Endothelial cell of umbilical vein (primary cell): Measurements from ENCODE around the gene PCNA. TPM values are rescaled to one million over a fixed set of nuclear protein-coding genes. Genes with fewer than 3 reads are reported as not detected.
"Not testable (repeated sequence)": the region's sequence is repeated elsewhere in the genome, so short reads cannot be mapped to it uniquely, and the experiment has no call there.

ENCODE experiments used
- BruUV-seq: library from RNA; stranded (reverse); fragments of 400-500 nt; replicated peaks from 2 replicates; lab custom pipeline; 2021; lab: Mats Ljungman, UMichigan
- CTCF ChIA-PET: fragments of 300-600, 350-600 bp; sonication (Branson Sonifier 250); formaldehyde crosslinking; loops from one replicate; lab custom pipeline; 2021; ENCODE audit warnings: antibody characterized with exemption, inconsistent platforms; lab: Charles Lee
- POLR2A ChIA-PET: fragments of 300-600, 350-600 bp; sonication (Branson Sonifier 250); formaldehyde crosslinking; loops from one replicate; lab custom pipeline; 2021; ENCODE audit warnings: antibody characterized with exemption, inconsistent platforms; lab: Charles Lee
- DNase-seq: peaks from one replicate; pipeline ENCODE4 v3.0.0-alpha.2; 2011; ENCODE audit warnings: low read depth, low spot score
- FAIRE-seq: peaks from 2 replicates; lab custom pipeline; 2011; peaks lifted over from hg19 to GRCh38; lab: Jason Lieb, UNC
- H2AFZ ChIP-seq: 2 replicates; pipeline ENCODE4 v1.6.0; 2012; ENCODE audit warnings: low read depth, low read length, control low read depth, inconsistent platforms
- H3K27ac ChIP-seq: 2 replicates; pipeline ENCODE4 v1.5.1; 2011; ENCODE audit warnings: low read depth, mild to moderate bottlenecking, control low read depth, low read length, moderate library complexity; ENCODE audit not compliant: insufficient read depth
- H3K27me3 ChIP-seq, 2 experiments: 2 replicates each; pipeline versions ENCODE4 v1.6.0 to v1.6.1; 2011; ENCODE audit warnings: low read length in 2 of 2, mixed read lengths in 1 of 2; ENCODE audit not compliant: control insufficient read depth in 2 of 2, insufficient read depth in 2 of 2
- H3K36me3 ChIP-seq, 2 experiments: 2 replicates in 1 of 2; 3 replicates in 1 of 2; pipeline ENCODE4 v1.5.1; 2011; ENCODE audit warnings: low read length in 2 of 2, mild to moderate bottlenecking in 1 of 2, moderate library complexity in 1 of 2; ENCODE audit not compliant: control insufficient read depth in 2 of 2, insufficient read depth in 2 of 2; ENCODE audit errors: extremely low read depth in 1 of 2
- H3K4me1 ChIP-seq: 3 replicates; pipeline ENCODE4 v1.5.1; 2011; ENCODE audit warnings: mild to moderate bottlenecking, low read length; ENCODE audit not compliant: control insufficient read depth, insufficient read depth; ENCODE audit errors: extremely low read depth
- H3K4me2 ChIP-seq: 2 replicates; pipeline ENCODE4 v1.6.1; 2011; ENCODE audit warnings: low read length, control low read depth, mixed read lengths; ENCODE audit not compliant: insufficient read depth
- H3K4me3 ChIP-seq, 3 experiments: fragments of 200-600 bp in 1 of 3; sonication (generic), shearing (Covaris generic) in 1 of 3; replicated peaks in 1 of 3; 2 replicates each; pipeline ENCODE4 v1.5.1; 2011 to 2016; ENCODE audit warnings: control low read depth in 3 of 3, low read length in 3 of 3, mild to moderate bottlenecking in 2 of 3, inconsistent platforms in 1 of 3, low read depth in 1 of 3, moderate library complexity in 1 of 3; ENCODE audit not compliant: insufficient read depth in 1 of 3
- H3K79me2 ChIP-seq: 2 replicates; pipeline ENCODE4 v1.6.0; 2012; ENCODE audit warnings: low read length, inconsistent platforms; ENCODE audit not compliant: control insufficient read depth, insufficient read depth
- H3K9ac ChIP-seq: replicated peaks from 2 replicates; pipeline ENCODE3; 2011; ENCODE audit warnings: low read length, control low read depth; ENCODE audit not compliant: insufficient read depth; ENCODE audit errors: extremely low read depth
- H3K9me1 ChIP-seq: replicated peaks from 3 replicates; pipeline ENCODE4 v1.6.0; 2011; ENCODE audit warnings: mild to moderate bottlenecking, low read length; ENCODE audit not compliant: control insufficient read depth, insufficient read depth; ENCODE audit errors: extremely low read depth
- H3K9me3 ChIP-seq: replicated peaks from 2 replicates; pipeline ENCODE4 v1.5.1; 2012; ENCODE audit warnings: low read length, inconsistent platforms; ENCODE audit not compliant: control insufficient read depth, insufficient read depth
- H4K20me1 ChIP-seq: replicated peaks from 2 replicates; pipeline ENCODE3; 2011; ENCODE audit warnings: mild to moderate bottlenecking, low read length; ENCODE audit not compliant: control insufficient read depth, insufficient read depth; ENCODE audit errors: extremely low read depth
- EZH2 ChIP-seq: IDR thresholded peaks from 2 replicates; pipeline ENCODE4 v1.6.1; 2012; ENCODE audit warnings: borderline replicate concordance, low read depth, mild to moderate bottlenecking, moderate library complexity, low read length, inconsistent platforms; ENCODE audit not compliant: severe bottlenecking
- FOS ChIP-seq: IDR thresholded peaks from 2 replicates; pipeline ENCODE4 v1.6.1; 2011; ENCODE audit warnings: mild to moderate bottlenecking, low read length, moderate library complexity, borderline replicate concordance; ENCODE audit not compliant: insufficient read depth
- GATA2 ChIP-seq: IDR thresholded peaks from 2 replicates; pipeline ENCODE4 v1.7.0; 2011; ENCODE audit warnings: low read depth, mild to moderate bottlenecking, moderate library complexity, mixed read lengths, low read length; ENCODE audit not compliant: insufficient read length, insufficient read depth
- JUN ChIP-seq: IDR thresholded peaks from 2 replicates; pipeline ENCODE4 v1.6.1; 2011; ENCODE audit warnings: borderline replicate concordance, low read depth; ENCODE audit not compliant: insufficient read length, insufficient read depth
- MYC ChIP-seq: IDR thresholded peaks from one replicate; pipeline ENCODE4 v1.6.1; 2011; ENCODE audit warnings: mild to moderate bottlenecking, low read depth, low read length
- POLR2A ChIP-seq: IDR thresholded peaks from 2 replicates; pipeline ENCODE4 v1.6.1; 2012; ENCODE audit warnings: low read depth, mild to moderate bottlenecking, control low read depth, low read length
- POLR2AphosphoS5 ChIP-seq: IDR thresholded peaks from 2 replicates; pipeline ENCODE4 v1.6.1; 2012; ENCODE audit warnings: low read depth, mild to moderate bottlenecking, control low read depth, low read length, moderate library complexity; ENCODE audit not compliant: insufficient read depth
- dilution Hi-C: fragments of 300-500 bp; cut with MboI; formaldehyde crosslinking; loops from one replicate; pipeline ENCODE4 v1.15.0; 2019; ENCODE audit warnings: low sequenced_read_pairs; ENCODE audit not compliant: extremely low pct_ligation_motif_present
- intact Hi-C: fragments of 100-400 bp; cut with micrococcal nuclease; formaldehyde crosslinking; loops from one replicate; pipeline ENCODE4 v1.10.0; 2022
- polyA plus RNA-seq, 4 experiments: library from polyadenylated mRNA; depleted of rRNA in 3 of 4; stranded (reverse) in 3 of 4; unstranded in 1 of 4; fragments of >200 nt; gene quantifications; 2 replicates each; pipeline versions ENCODE4 v1.2.1 to v1.2.3, GENCODE V29; 2011 to 2012; ENCODE audit warnings: missing spikeins in 1 of 4
- total RNA-seq: library from RNA; stranded (reverse); gene quantifications from 2 replicates; pipeline ENCODE4 v1.2.3, GENCODE V29; 2021
- TF ChIP-seq, protein P1 (sequence below): IDR thresholded peaks from 2 replicates; pipeline ENCODE4 v1.6.1; 2011; ENCODE audit not compliant: insufficient read depth, insufficient read length
- TF ChIP-seq, protein P2 (sequence below), 2 donors: IDR thresholded peaks; 1 replicate in 1 of 2; 2 replicates in 1 of 2; pipeline ENCODE4 v1.5.1; 2011; ENCODE audit warnings: low read length in 2 of 2, mild to moderate bottlenecking in 2 of 2, moderate library complexity in 2 of 2, control low read depth in 1 of 2, inconsistent platforms in 1 of 2, low read depth in 1 of 2; ENCODE audit not compliant: insufficient read depth in 1 of 2; ENCODE audit errors: extremely low read depth in 1 of 2

The PCNA gene
- total and polyA plus RNA-seq, 2 donors (not counting 3 experiments of a cell fraction or from before 2014, with no cell fraction given), result 175 to 295 TPM

DNA sequence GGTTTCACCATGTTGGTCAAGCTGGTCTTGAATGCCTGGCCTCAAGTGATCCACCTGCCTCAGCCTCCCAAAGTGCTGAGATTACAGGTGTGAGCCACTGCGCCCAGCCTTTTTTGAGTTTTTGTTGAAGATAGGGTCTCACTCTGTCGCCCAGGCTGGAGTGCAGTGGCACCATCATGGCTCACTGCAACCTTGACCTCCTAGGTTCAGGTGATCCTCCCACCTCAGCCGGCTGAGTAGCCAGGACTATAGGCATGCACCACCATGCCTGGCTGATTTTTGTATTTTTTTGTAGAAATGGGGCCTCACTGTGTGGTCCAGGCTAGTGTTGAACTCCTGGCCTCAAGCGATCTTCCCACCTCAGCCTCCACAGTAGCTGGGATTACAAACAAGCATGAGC lies 47.8 kb downstream of the PCNA start:
- intact Hi-C loops, H3K4me2 ChIP-seq, H2AFZ ChIP-seq, CTCF ChIA-PET, H3K36me3 ChIP-seq, POLR2A ChIA-PET, dilution Hi-C loops, H3K79me2 ChIP-seq, DNase-seq, H3K4me1 ChIP-seq, H3K9ac ChIP-seq, H3K27ac ChIP-seq, BruUV-seq, H3K27me3 ChIP-seq, H3K9me3 ChIP-seq, H3K4me3 ChIP-seq, FAIRE-seq, H4K20me1 ChIP-seq, H3K9me1 ChIP-seq: not testable (repeated sequence)

DNA sequence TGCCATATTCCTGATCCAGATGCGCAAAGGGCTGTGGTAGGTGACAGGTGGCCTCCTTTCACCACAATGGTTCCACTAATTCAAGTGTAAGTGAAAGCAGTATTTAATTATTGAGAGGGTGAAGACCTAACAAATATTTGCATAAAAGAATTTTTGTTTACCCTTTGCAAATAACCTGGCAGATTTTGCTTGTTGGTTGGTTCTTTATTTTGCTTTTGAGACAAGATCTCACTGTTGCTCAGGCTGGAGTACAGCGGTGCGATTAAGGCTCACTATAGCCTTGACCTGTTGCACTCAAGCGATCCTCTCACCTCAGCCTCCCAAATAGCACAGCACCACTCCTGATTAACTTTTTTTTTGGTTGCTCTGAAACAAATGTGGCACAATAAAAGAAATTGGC lies 49.2 kb downstream of the PCNA start:
- FAIRE-seq (no peak), DNase-seq (no peak)
- no peaks in the 10 kb centered on the region for H3K9me3 ChIP-seq
- no peak overlapping the region for H3K27ac ChIP-seq
- peaks cover 7% of the 10 kb centered on the region for H3K4me1 ChIP-seq
- BruUV-seq, result no TSS peak
- no peak overlapping the region for H3K9ac ChIP-seq
- no peak overlapping the region for H3K4me2 ChIP-seq
- no peaks in the 10 kb centered on the region for H3K79me2 ChIP-seq
- H4K20me1 ChIP-seq, result no peaks in the 10 kb centered on the region
- CTCF ChIA-PET, result no interaction called here
- H3K4me3 ChIP-seq, result no peak overlapping the region
- no peak overlapping the region for H2AFZ ChIP-seq
- H3K36me3 ChIP-seq, result no peaks in the 10 kb centered on the region
- POLR2A ChIA-PET, result no interaction called here
- intact Hi-C loops (no loop called here), dilution Hi-C loops (no loop called here)
- no peaks in the 10 kb centered on the region for H3K27me3 ChIP-seq
- TF ChIP-seq, protein P1, sequence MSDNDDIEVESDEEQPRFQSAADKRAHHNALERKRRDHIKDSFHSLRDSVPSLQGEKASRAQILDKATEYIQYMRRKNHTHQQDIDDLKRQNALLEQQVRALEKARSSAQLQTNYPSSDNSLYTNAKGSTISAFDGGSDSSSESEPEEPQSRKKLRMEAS, result no peak
- TF ChIP-seq POLR2A (no peak), MYC (no peak), JUN (no peak), GATA2 (no peak), EZH2 (no peak), POLR2AphosphoS5 (no peak), FOS (no peak)
- TF ChIP-seq, protein P2, sequence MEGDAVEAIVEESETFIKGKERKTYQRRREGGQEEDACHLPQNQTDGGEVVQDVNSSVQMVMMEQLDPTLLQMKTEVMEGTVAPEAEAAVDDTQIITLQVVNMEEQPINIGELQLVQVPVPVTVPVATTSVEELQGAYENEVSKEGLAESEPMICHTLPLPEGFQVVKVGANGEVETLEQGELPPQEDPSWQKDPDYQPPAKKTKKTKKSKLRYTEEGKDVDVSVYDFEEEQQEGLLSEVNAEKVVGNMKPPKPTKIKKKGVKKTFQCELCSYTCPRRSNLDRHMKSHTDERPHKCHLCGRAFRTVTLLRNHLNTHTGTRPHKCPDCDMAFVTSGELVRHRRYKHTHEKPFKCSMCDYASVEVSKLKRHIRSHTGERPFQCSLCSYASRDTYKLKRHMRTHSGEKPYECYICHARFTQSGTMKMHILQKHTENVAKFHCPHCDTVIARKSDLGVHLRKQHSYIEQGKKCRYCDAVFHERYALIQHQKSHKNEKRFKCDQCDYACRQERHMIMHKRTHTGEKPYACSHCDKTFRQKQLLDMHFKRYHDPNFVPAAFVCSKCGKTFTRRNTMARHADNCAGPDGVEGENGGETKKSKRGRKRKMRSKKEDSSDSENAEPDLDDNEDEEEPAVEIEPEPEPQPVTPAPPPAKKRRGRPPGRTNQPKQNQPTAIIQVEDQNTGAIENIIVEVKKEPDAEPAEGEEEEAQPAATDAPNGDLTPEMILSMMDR (IDR thresholded peaks at IDR 0.05; ENCODE audit: extremely low read depth in 1 of 2, insufficient read depth in 1 of 2, low read depth in 1 of 2, low read length in 2 of 2), result no peak
- no peaks in the 10 kb centered on the region for H3K9me1 ChIP-seq
